Keratinocyte (primary cell): ENCODE data around the gene MAPRE2. TPM values are rescaled to one million over a fixed set of nuclear protein-coding genes. Genes with fewer than 3 reads are reported as not detected.
A peak's percentile ranks its signal among the peaks of the same experiment; 100 is the strongest.

Source experiments
- DNase-seq: peaks from one replicate; pipeline ENCODE4 v3.0.0-alpha.2; 2011; ENCODE audit warnings: low read depth, missing footprints, low spot score
- FAIRE-seq: peaks from 2 replicates; lab custom pipeline; 2011; peaks lifted over from hg19 to GRCh38; lab: Jason Lieb, UNC
- H2AFZ ChIP-seq: 2 replicates; pipeline ENCODE4 v1.6.0; 2012; ENCODE audit warnings: low read length, control low read depth, inconsistent platforms; ENCODE audit not compliant: control insufficient read depth
- H3K27ac ChIP-seq: 2 replicates; pipeline ENCODE4 v1.5.1; 2011; ENCODE audit warnings: low read length; ENCODE audit not compliant: control insufficient read depth, insufficient read depth
- H3K27me3 ChIP-seq: 3 replicates; pipeline ENCODE4 v1.6.0; 2011; ENCODE audit warnings: low read length; ENCODE audit not compliant: control insufficient read depth, insufficient read depth; ENCODE audit errors: extremely low read depth
- H3K36me3 ChIP-seq, 2 experiments: 2 replicates in 1 of 2; 3 replicates in 1 of 2; pipeline ENCODE4 v1.5.1; 2011; ENCODE audit warnings: low read length in 2 of 2, mild to moderate bottlenecking in 1 of 2; ENCODE audit not compliant: control insufficient read depth in 2 of 2, insufficient read depth in 2 of 2; ENCODE audit errors: extremely low read depth in 1 of 2
- H3K4me1 ChIP-seq: 3 replicates; pipeline ENCODE4 v1.5.1; 2011; ENCODE audit warnings: low read length; ENCODE audit not compliant: control insufficient read depth, insufficient read depth; ENCODE audit errors: extremely low read depth
- H3K4me2 ChIP-seq: 3 replicates; pipeline ENCODE4 v1.6.0; 2011; ENCODE audit warnings: low read depth, low read length; ENCODE audit not compliant: control insufficient read depth, insufficient read depth; ENCODE audit errors: extremely low read depth
- H3K4me3 ChIP-seq, 3 experiments: fragments of 200-600 bp in 1 of 3; sonication (generic) in 1 of 3; 2 replicates in 2 of 3; 3 replicates in 1 of 3; pipeline ENCODE4 v1.5.1; 2011 to 2016; ENCODE audit warnings: low read length in 3 of 3, mild to moderate bottlenecking in 3 of 3, control low read depth in 2 of 3, inconsistent platforms in 1 of 3, low read depth in 1 of 3, mixed read lengths in 1 of 3, mixed run types in 1 of 3, moderate library complexity in 1 of 3; ENCODE audit not compliant: control insufficient read depth in 2 of 3, insufficient read depth in 2 of 3; ENCODE audit errors: extremely low read depth in 1 of 3
- H3K79me2 ChIP-seq: 2 replicates; pipeline ENCODE4 v1.6.0; 2012; ENCODE audit warnings: low read length; ENCODE audit not compliant: control insufficient read depth, insufficient read depth
- H3K9ac ChIP-seq: 3 replicates; pipeline ENCODE4 v1.6.0; 2011; ENCODE audit warnings: low read length; ENCODE audit not compliant: control insufficient read depth, insufficient read depth; ENCODE audit errors: extremely low read depth
- H3K9me1 ChIP-seq: 3 replicates; pipeline ENCODE4 v1.6.0; 2011; ENCODE audit warnings: low read length; ENCODE audit not compliant: control insufficient read depth, insufficient read depth; ENCODE audit errors: extremely low read depth
- H3K9me3 ChIP-seq: 2 replicates; pipeline ENCODE4 v1.5.1; 2012; ENCODE audit warnings: low read depth, low read length; ENCODE audit not compliant: control insufficient read depth
- H4K20me1 ChIP-seq: 3 replicates; pipeline ENCODE4 v1.6.0; 2011; ENCODE audit warnings: low read length; ENCODE audit not compliant: control insufficient read depth, insufficient read depth; ENCODE audit errors: extremely low read depth
- CTCF ChIP-seq, 3 experiments: IDR thresholded peaks in 1 of 3; conservative IDR thresholded peaks in 1 of 3; optimal IDR thresholded peaks in 1 of 3; 2 replicates in 2 of 3; 3 replicates in 1 of 3; pipeline versions ENCODE3 to v1.5.1; 2011; ENCODE audit warnings: low read length in 3 of 3, mild to moderate bottlenecking in 3 of 3, moderate library complexity in 2 of 3, control low read depth in 1 of 3, inconsistent platforms in 1 of 3; ENCODE audit not compliant: insufficient read depth in 2 of 3; ENCODE audit errors: extremely low read depth in 1 of 3
- EZH2 ChIP-seq: IDR thresholded peaks from one replicate; pipeline ENCODE4 v1.6.1; 2012; ENCODE audit warnings: inconsistent platforms, mild to moderate bottlenecking, low read length, moderate library complexity
- dilution Hi-C: fragments of 300-500 bp; cut with MboI; formaldehyde crosslinking; loops from one replicate; pipeline ENCODE4 v1.7.0; 2020; ENCODE audit warnings: low sequenced_read_pairs; ENCODE audit not compliant: extremely low pct_ligation_motif_present
- polyA plus RNA-seq, 5 experiments: library from polyadenylated mRNA; depleted of rRNA in 3 of 5; stranded (reverse) in 3 of 5; stranded (forward) in 1 of 5; unstranded in 1 of 5; fragments of >200 nt; gene quantifications; 1 replicate in 1 of 5; 2 replicates in 3 of 5; 3 replicates in 1 of 5; pipeline versions ENCODE4 v1.2.1 to v1.2.3, GENCODE V29; 2011 to 2012; ENCODE audit warnings: missing spikeins in 2 of 5, low read depth in 1 of 5, low replicate concordance in 1 of 5

The MAPRE2 gene
- polyA plus RNA-seq, 1 donor (not counting 4 experiments of a cell fraction or from before 2014, with no cell fraction given) = 14.2 TPM

- DNase-seq = no peak
- no peak overlapping the region for H3K4me3 ChIP-seq
- dilution Hi-C loops = no loop called here
- no peaks in the 10 kb centered on the region for H3K36me3 ChIP-seq
- H3K4me2 ChIP-seq = no peak overlapping the region
- no peak overlapping the region for H3K27ac ChIP-seq
- no peaks in the 10 kb centered on the region for H3K4me1 ChIP-seq
- no peak for TF ChIP-seq CTCF (optimal IDR thresholded peaks at IDR 0.05 in 1 of 3, IDR thresholded peaks at IDR 0.05 in 1 of 3, conservative IDR thresholded peaks at IDR 0.05 in 1 of 3; ENCODE audit: extremely low read depth in 1 of 3, insufficient read depth in 2 of 3, low read length in 3 of 3)
- no peak for TF ChIP-seq EZH2
- no peaks in the 10 kb centered on the region for H3K27me3 ChIP-seq
- no peaks in the 10 kb centered on the region for H3K9me1 ChIP-seq
- H3K79me2 ChIP-seq = no peaks in the 10 kb centered on the region
- FAIRE-seq = no peak
- no peaks in the 10 kb centered on the region for H4K20me1 ChIP-seq
- H3K9me3 ChIP-seq = no peaks in the 10 kb centered on the region
- no peak overlapping the region for H2AFZ ChIP-seq
- H3K9ac ChIP-seq = no peak overlapping the region
Observed at GRCh38 chr18:35024965-35025364, 16.2 kb upstream of the MAPRE2 start.

GRCh38 chr18:35026407-35027061, 14.7 kb upstream of the MAPRE2 start:
- DNase-seq (no peak), FAIRE-seq (no peak)
- Histone ChIP-seq H3K9me3 (no peaks in the 10 kb centered on the region), H2AFZ (no peak overlapping the region), H3K27ac (no peak overlapping the region), H3K9ac (no peak overlapping the region), H3K9me1 (no peaks in the 10 kb centered on the region), H4K20me1 (no peaks in the 10 kb centered on the region), H3K4me3 (no peak overlapping the region), H3K79me2 (no peaks in the 10 kb centered on the region), H3K36me3 (no peaks in the 10 kb centered on the region), H3K27me3 (no peaks in the 10 kb centered on the region), H3K4me1 (no peaks in the 10 kb centered on the region), H3K4me2 (no peak overlapping the region)
- TF ChIP-seq CTCF (optimal IDR thresholded peaks at IDR 0.05 in 1 of 3, IDR thresholded peaks at IDR 0.05 in 1 of 3, conservative IDR thresholded peaks at IDR 0.05 in 1 of 3; ENCODE audit: extremely low read depth in 1 of 3, insufficient read depth in 2 of 3, low read length in 3 of 3) (peak in 1 of 3 experiments; percentile 24), EZH2 (no peak)
- dilution Hi-C loops = no loop called here
